Effector CD8-positive, alpha-beta T cell (primary cell): ENCODE data around the gene MYMX.
A peak's percentile ranks its signal among the peaks of the same experiment; 100 is the strongest.

ENCODE experiments used
- DNase-seq: peaks from one replicate; lab custom pipeline; 2025; lab: John Stamatoyannopoulos, UW

MYMX gene

GRCh38 chr6:44250718-44251123 lies 34.0 kb downstream of the MYMX start:
- DNase-seq = no peak

DNA sequence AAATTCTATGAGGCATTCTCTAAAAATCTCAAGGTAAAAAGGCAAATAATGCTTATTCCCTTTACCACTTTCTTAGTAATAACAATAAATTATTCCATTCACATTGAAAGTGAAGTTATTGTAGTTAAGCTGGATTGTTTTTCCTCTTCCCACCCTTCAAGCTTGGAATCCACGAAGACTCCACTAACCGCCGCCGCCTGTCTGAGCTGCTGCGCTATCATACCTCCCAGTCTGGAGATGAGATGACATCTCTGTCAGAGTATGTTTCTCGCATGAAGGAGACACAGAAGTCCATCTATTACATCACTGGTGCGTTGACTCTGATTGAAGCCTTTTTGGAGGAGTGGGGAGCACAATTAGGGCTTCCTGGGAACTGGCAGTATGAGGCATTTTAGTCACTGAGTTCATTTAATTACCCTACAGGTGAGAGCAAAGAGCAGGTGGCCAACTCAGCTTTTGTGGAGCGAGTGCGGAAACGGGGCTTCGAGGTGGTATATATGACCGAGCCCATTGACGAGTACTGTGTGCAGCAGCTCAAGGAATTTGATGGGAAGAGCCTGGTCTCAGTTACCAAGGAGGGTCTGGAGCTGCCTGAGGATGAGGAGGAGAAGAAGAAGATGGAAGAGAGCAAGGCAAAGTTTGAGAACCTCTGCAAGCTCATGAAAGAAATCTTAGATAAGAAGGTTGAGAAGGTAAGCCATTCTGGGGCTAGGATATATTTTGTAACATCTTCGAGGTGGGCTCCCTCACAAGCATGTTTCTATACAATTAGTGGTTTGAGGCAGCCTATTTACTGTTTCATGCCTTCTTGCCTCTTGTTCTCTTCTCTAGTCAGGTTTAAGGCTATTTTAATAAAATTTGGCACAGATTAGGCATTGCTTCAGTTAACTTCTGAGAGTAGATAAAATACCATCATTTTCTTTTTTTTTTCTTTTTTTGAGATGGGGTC lies 35.1 kb downstream of the MYMX start:
- no peak for DNase-seq

DNA sequence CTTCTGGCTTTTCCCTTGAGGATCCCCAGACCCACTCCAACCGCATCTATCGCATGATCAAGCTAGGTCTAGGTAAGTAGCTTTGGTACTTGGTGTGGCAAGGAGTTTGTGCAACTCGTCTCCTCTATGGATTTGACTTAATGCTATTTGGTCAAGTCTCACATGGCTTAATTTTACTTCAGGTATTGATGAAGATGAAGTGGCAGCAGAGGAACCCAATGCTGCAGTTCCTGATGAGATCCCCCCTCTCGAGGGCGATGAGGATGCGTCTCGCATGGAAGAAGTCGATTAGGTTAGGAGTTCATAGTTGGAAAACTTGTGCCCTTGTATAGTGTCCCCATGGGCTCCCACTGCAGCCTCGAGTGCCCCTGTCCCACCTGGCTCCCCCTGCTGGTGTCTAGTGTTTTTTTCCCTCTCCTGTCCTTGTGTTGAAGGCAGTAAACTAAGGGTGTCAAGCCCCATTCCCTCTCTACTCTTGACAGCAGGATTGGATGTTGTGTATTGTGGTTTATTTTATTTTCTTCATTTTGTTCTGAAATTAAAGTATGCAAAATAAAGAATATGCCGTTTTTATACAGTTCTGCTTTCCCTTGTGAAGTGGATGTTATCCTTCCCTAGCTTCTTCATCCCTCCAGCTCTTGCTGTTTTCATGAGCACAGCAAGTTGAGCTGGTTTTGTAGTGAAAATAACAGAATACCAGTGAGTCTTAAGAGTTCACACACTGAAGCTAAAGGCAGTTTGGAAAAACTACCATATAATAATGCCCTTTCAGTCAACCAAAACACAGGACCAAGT lies 36.8 kb downstream of the MYMX start:
- DNase-seq = peak; percentile 52

DNA sequence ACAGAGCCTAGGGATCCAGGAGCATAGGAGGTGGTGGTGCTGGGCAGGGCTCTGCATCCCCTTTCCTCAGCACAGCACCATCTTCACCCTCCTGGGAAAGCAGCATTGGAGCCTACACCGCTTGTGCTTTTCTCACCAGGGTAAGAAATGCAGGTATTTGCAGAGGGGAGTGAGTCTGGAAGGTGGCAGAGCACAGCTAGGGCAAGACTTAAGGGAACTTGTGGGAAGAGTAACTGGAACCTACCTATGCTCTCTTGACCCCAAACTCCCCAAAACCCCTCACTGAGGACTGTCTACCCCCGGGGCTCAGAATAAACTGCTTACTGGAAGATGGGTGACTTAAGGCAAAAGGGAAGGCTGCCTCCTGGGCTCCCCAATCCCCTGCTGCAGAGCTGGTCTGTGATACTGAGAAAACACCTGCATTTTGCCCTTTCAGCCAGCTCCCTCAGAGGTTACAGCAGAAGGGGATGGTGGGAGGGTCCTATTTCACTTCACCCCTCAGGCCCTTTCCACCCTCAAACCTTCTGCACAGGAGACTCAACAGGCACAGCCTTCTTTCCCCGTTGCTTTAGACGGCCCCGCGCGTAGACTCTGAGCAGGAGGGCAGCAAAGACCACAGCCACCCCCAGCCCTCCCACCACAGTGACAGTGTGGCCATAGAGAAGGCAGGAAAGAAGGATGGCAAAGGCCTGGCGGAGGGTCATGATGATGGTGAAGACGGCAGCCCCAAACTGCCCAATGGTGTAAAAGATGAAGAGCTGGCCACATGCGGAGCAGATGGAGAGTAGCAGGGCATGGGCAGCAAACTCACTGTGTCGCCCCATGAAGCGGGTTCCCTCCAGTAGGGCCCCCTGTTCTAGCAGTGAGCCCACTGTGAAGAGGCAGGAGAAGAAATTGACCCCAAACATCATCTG lies 37.7 kb downstream of the MYMX start:
- DNase-seq = no peak

GRCh38 chr6:44255105-44255808 lies 38.5 kb downstream of the MYMX start:
- no peak for DNase-seq

GRCh38 chr6:44255871-44256774 lies 39.4 kb downstream of the MYMX start:
- peak; percentile 17 for DNase-seq

GRCh38 chr6:44256775-44257024 lies 40.0 kb downstream of the MYMX start:
- no peak for DNase-seq

DNA sequence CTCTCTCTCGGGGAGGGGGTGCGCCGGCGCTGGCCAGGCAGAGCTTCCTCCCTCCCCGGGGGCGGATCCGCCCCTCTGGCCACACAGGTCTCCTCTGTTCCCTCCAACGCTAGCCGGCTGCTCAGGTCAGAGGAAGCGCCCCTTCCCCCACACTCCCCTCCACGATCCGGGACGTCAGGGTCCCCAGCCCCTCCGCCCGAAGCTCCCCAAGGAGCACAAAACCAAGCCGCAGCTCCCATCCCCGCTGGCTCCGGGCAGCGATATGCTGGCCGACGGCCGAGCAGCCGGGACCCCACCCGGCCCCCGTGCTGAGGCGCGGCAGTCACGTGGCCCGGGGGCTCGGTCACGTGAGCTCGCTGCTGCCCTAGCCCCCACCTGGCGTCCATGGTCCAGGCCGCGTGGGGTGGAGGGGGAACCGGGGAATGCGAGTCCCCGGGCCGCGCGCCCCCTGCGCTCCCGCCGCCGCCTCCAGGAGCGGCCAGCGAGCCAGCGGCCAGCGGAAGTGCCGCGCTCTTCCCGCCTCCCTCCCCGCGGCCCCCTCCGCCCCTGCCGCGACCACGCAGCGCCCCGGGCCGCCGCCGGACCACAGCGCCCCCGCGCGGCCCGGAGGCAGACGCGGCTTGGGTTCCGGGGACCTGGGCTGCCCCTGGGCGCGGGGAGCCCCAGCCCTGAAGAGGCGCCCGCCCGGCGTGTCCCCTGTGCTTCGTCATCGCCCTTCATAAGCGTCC lies 40.5 kb downstream of the MYMX start, which contains the start of gene SLC35B2:
Gene SLC35B2, minus strand, starts transcription at position 504 of the 728 bp plus-strand sequence. Its CDS starts 118 bp downstream, at position 386.
- DNase-seq = peak; percentile 52

- no peak for DNase-seq
These were observed 41.1 kb downstream of the MYMX start for GRCh38 chr6:44257753-44258324.

DNA sequence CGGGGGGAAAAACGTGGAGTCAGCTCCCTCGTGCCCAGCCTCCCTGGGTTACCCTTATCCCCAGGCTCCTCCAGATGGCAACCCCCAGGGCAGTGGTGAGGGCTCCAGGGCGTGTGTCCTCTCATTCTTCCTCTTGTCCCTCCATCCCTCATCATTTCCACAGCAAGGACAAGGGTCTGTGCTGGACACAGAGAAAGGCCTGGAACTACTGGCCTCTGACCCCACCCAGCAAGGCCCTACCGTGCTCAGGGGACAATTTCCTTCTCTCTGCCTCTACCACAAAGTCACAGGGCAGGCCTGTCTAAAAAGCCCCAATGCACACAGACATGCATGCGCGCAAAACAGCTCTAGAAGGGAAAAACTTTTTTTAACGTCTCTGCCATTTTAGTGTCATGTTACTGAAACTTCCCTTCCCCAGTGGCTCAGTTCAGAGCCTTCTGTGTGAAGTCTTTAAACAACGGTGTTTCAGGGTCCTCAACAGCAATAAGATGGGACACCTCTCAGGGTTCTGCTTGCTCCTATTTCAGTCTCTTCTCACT lies 41.7 kb downstream of the MYMX start:
- no peak for DNase-seq

DNA sequence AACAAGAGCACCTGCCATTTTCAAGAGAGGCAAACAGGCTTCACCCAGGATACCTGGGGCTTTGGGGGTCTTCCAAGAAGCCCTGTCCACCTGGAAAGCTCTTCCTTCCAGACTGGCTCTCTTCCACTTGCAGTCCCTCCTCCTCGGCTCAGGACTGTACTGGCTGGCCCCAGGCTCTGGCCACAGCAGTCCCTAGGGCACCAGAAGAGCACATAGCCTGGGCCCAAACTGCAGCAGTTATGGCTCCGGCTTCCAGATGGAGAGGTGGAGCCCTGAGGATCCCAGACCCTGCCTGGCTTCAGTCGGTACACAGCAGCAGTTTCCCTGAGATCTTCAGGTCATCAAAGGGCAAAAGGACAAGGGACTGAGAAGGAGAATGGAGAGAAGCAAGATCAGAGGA lies 42.2 kb downstream of the MYMX start:
- DNase-seq = no peak

- no peak for DNase-seq
These were observed 43.3 kb downstream of the MYMX start for GRCh38 chr6:44260011-44260410.

GRCh38 chr6:44260451-44261297 lies 43.9 kb downstream of the MYMX start:
- no peak for DNase-seq

DNA sequence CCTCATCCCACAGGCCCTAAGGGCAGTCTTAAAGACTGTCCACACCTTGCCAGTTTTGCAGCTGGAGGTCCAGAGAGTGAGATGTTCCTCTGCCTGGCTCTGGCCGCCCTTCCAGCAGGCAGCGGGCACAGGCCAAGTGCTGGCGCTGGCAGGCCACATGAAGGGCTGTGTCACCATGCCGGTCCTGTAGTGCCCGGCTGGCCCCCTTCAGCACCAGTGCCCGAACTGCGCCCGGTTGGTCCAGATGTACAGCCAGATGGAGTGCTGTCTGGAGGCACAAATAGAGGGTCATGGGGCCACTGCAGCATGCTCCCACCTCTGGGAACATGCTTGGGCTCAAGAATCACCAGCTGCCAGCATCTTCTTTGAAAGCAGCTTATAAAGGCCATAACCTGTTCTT lies 44.9 kb downstream of the MYMX start:
- no peak for DNase-seq

- no peak for DNase-seq
These were observed 46.0 kb downstream of the MYMX start for GRCh38 chr6:44262467-44263353.

DNA sequence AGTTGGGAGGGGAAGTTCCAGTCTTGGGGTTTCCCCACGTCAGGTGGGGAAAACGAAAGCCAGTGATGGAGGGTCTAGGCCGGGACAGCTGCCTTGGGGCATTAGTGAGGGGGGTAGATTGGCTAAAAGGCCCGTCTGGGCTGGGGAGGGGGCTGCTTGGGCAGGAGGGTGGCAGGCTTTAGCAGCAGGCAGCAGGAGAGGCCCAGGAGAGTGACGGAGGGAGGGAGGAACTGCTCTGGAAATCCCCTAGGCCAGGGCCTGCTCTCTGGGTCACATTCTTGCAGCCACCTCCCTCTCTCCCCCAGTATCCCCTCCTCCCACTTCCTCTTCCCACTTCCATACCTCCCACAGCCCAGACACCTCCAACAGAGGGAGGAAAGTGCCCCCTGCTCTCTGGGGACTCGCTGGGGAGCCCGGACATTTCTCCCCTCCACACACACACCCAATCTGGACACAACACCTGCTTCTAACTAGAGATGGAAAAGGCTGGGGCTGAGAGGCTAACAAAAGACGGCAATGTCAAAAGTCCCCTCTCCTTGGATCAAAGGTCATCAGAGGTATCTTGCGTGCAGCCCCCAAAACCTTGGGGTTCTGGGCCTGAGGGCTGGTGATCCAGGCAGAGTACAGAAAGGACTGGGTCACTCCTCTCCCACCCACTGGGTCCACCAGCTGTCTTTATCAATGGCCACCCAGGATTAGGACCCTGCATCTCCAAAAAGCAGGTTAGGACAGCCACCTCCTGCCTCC lies 46.8 kb downstream of the MYMX start:
- DNase-seq = peak; percentile 37
